PC-9 (cell line): ENCODE results near the gene CDC42BPA. TPM values are rescaled to one million over a fixed set of nuclear protein-coding genes. Genes with fewer than 3 reads are reported as not detected.

Experiments used
- BruUV-seq: library from RNA; stranded (reverse); fragments of 400-500 nt; replicated peaks from 2 replicates; lab custom pipeline; 2021; lab: Mats Ljungman, UMichigan
- CTCF ChIA-PET: fragments of 300-600 bp; sonication (Branson Sonifier 250); formaldehyde crosslinking; loops from one replicate; lab custom pipeline; 2022; ENCODE audit warnings: antibody characterized with exemption; lab: Charles Lee
- POLR2A ChIA-PET: fragments of 300-600 bp; sonication (Branson Sonifier 250); formaldehyde crosslinking; loops from one replicate; lab custom pipeline; 2022; ENCODE audit warnings: antibody characterized with exemption; ENCODE audit not compliant: unreplicated experiment; lab: Charles Lee
- DNase-seq, 2 experiments: peaks; one replicate each; pipeline versions ENCODE4 v3.0.0 to v3.0.0-alpha.2; 2015 to 2022; ENCODE audit warnings: mixed read lengths in 1 of 2
- H2AFZ ChIP-seq: fragments of 200-600 bp; sonication (generic); 2 replicates; pipeline ENCODE4 v1.8.1; 2017; ENCODE audit warnings: antibody characterized with exemption
- H3F3A ChIP-seq: fragments of 200-600 bp; sonication (generic); 2 replicates; pipeline ENCODE4 v1.8.1; 2017; ENCODE audit warnings: antibody characterized with exemption, mild to moderate bottlenecking, low read depth; ENCODE audit not compliant: insufficient read depth
- H3K27ac ChIP-seq: fragments of 200-600 bp; sonication (generic); 2 replicates; pipeline ENCODE4 v1.6.1; 2016; ENCODE audit warnings: mixed run types
- H3K27me3 ChIP-seq: fragments of 200-600 bp; sonication (generic); 2 replicates; pipeline ENCODE4 v1.6.1; 2016; ENCODE audit warnings: low read depth, mixed run types; ENCODE audit not compliant: insufficient read depth
- H3K36me3 ChIP-seq: fragments of 200-600 bp; sonication (generic); 2 replicates; pipeline ENCODE4 v1.6.1; 2016; ENCODE audit warnings: low read depth, mixed run types
- H3K4me1 ChIP-seq: fragments of 200-600 bp; sonication (generic); replicated peaks from 2 replicates; pipeline ENCODE4 v1.6.1; 2016; ENCODE audit warnings: mixed run types; ENCODE audit not compliant: insufficient read depth
- H3K4me2 ChIP-seq: fragments of 200-600 bp; sonication (generic); 2 replicates; pipeline ENCODE4 v1.6.1; 2017; ENCODE audit warnings: mixed run types
- H3K4me3 ChIP-seq: fragments of 200-600 bp; sonication (generic); 2 replicates; pipeline ENCODE4 v1.6.1; 2016; ENCODE audit warnings: mixed run types
- H3K79me2 ChIP-seq: fragments of 200-600 bp; sonication (generic); 2 replicates; pipeline ENCODE4 v1.6.1; 2017; ENCODE audit warnings: low read depth, mixed run types
- H3K9me2 ChIP-seq: fragments of 200-600 bp; sonication (generic); 2 replicates; pipeline ENCODE4 v1.8.1; 2017; ENCODE audit warnings: mild to moderate bottlenecking; ENCODE audit not compliant: insufficient read depth
- H3K9me3 ChIP-seq: fragments of 200-600 bp; sonication (generic); 2 replicates; pipeline ENCODE4 v1.8.1; 2016; ENCODE audit warnings: low read depth; ENCODE audit not compliant: insufficient read depth
- H4K20me1 ChIP-seq: fragments of 200-600 bp; sonication (generic); 2 replicates; pipeline ENCODE4 v1.8.1; 2017; ENCODE audit not compliant: insufficient read depth
- EZH2 ChIP-seq: fragments of 200-600 bp; sonication (generic); IDR thresholded peaks from 2 replicates; pipeline ENCODE4 v1.8.0; 2017; ENCODE audit warnings: antibody characterized with exemption, low read depth
- intact Hi-C: fragments of 100-400 bp; cut with micrococcal nuclease; formaldehyde crosslinking; loops from one replicate; pipeline ENCODE4 v1.10.0; 2022; ENCODE audit not compliant: unreplicated experiment
- total RNA-seq: library from RNA; stranded (reverse); gene quantifications from 2 replicates; pipeline ENCODE4 v1.2.3, GENCODE V29; 2021
- TF ChIP-seq, protein P1 (sequence below): fragments of 200-600 bp; sonication (generic); conservative IDR thresholded peaks from 2 replicates; pipeline ENCODE4 v1.6.1; 2017; ENCODE audit warnings: mixed run types, antibody characterized with exemption, mild to moderate bottlenecking, moderate library complexity

CDC42BPA gene
- total RNA-seq, 1 experiment from 2014 or later: 47.5 TPM

DNA sequence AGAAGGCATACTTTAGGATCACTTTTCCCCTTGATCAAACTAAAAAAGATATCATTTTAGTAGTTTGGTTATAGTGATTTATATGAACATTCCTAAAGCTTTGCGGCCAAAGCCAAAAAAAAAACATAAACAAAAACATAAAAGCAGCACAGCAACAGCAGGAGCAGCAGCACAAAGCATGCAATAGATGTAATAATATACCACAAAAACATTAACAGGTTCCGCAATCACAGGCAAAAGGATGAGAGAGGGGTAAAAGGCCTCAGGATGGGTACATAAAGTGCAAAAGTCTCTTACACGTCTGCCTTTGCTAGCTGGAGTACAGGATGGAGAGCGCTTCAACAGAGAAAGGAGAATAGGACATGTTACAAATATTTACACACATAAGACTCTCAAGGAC is 259.2 kb downstream of the CDC42BPA start:
- DNase-seq: no peak
- Histone ChIP-seq H3K9me3 (no peaks in the 10 kb centered on the region), H3K4me1 (no peaks in the 10 kb centered on the region), H3F3A (no peaks in the 10 kb centered on the region), H3K4me2 (no peak overlapping the region), H3K79me2 (no peaks in the 10 kb centered on the region), H3K9me2 (no peaks in the 10 kb centered on the region), H3K27ac (no peak overlapping the region), H2AFZ (no peak overlapping the region), H3K27me3 (no peaks in the 10 kb centered on the region), H4K20me1 (no peaks in the 10 kb centered on the region), H3K4me3 (no peak overlapping the region), H3K36me3 (0 out of 2 replicates have a peak, but pooled peaks cover 4% of the 10 kb centered on the region)
- TF ChIP-seq, protein P1, sequence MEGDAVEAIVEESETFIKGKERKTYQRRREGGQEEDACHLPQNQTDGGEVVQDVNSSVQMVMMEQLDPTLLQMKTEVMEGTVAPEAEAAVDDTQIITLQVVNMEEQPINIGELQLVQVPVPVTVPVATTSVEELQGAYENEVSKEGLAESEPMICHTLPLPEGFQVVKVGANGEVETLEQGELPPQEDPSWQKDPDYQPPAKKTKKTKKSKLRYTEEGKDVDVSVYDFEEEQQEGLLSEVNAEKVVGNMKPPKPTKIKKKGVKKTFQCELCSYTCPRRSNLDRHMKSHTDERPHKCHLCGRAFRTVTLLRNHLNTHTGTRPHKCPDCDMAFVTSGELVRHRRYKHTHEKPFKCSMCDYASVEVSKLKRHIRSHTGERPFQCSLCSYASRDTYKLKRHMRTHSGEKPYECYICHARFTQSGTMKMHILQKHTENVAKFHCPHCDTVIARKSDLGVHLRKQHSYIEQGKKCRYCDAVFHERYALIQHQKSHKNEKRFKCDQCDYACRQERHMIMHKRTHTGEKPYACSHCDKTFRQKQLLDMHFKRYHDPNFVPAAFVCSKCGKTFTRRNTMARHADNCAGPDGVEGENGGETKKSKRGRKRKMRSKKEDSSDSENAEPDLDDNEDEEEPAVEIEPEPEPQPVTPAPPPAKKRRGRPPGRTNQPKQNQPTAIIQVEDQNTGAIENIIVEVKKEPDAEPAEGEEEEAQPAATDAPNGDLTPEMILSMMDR: no peak
- TF ChIP-seq EZH2: no peak
- intact Hi-C loops: no loop called here
- CTCF ChIA-PET: no interaction called here
- no TSS peak for BruUV-seq
- POLR2A ChIA-PET: no interaction called here

DNA sequence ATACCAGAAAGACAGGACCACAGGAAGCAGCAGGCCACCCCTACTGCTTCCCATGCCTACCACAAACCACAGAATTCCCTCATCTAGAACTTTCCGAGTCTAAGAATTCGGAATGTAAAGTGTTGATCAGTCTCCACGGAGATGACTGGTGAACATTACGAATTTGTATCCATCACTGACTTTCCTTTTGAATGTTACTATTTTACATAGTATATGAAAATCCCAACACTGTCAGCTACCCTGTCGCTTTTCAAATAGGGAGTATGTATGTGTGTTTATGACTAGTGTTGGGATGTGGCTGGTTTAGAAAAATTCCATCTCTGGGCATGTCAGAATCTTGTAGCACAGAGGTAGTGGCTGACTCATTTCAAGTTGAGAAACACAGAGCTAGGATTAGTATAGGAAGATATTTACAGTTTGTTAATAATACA is 260.0 kb downstream of the CDC42BPA start:
- H3K9me2 ChIP-seq: no peaks in the 10 kb centered on the region
- H3K4me3 ChIP-seq: no peak overlapping the region
- H3K27me3 ChIP-seq: no peaks in the 10 kb centered on the region
- CTCF ChIA-PET: no interaction called here
- H3F3A ChIP-seq: no peaks in the 10 kb centered on the region
- 0 out of 2 replicates have a peak, but pooled peaks cover 4% of the 10 kb centered on the region for H3K36me3 ChIP-seq
- intact Hi-C loops: no loop called here
- DNase-seq: no peak
- POLR2A ChIA-PET: no interaction called here
- H3K9me3 ChIP-seq: no peaks in the 10 kb centered on the region
- H2AFZ ChIP-seq: no peak overlapping the region
- TF ChIP-seq EZH2: no peak
- TF ChIP-seq, protein P1: no peak
- H3K79me2 ChIP-seq: no peaks in the 10 kb centered on the region
- H4K20me1 ChIP-seq: no peaks in the 10 kb centered on the region
- no peak overlapping the region for H3K4me2 ChIP-seq
- H3K4me1 ChIP-seq: no peaks in the 10 kb centered on the region
- H3K27ac ChIP-seq: no peak overlapping the region
- BruUV-seq: no TSS peak

DNA sequence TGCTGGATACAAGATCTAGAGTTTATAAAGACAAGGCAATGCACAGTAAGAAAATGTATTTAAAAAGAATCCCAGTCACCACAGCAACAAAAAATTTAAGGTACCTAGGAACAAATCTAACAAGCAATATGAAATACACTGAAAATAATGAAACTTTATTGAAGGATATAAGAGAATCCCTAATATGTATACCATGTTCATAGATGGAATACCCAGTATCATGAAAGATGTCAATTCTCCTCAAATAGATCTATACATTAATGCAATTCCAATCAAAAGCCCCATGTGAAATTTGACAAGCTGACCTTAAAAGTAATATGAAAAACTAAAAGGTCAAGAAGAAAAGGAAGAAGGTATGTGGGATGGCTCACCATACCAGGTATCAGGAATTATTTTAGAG is 269.0 kb downstream of the CDC42BPA start:
- Histone ChIP-seq H4K20me1 (no peaks in the 10 kb centered on the region), H3K27me3 (no peaks in the 10 kb centered on the region), H3K9me3 (no peaks in the 10 kb centered on the region), H3K4me3 (no peak overlapping the region), H2AFZ (no peak overlapping the region), H3K9me2 (no peaks in the 10 kb centered on the region), H3K4me1 (no peaks in the 10 kb centered on the region), H3K79me2 (no peaks in the 10 kb centered on the region), H3K4me2 (no peak overlapping the region), H3K36me3 (peaks cover 5% of the 10 kb centered on the region), H3K27ac (no peak overlapping the region), H3F3A (0 out of 2 replicates have a peak, but pooled peaks cover 6% of the 10 kb centered on the region)
- ChIA-PET CTCF (no interaction called here), POLR2A (no interaction called here)
- DNase-seq: no peak
- BruUV-seq: no TSS peak
- intact Hi-C loops: no loop called here
- TF ChIP-seq, protein P1: no peak
- no peak for TF ChIP-seq EZH2
